Measurements from ENCODE around the gene PLSCR4. TPM values are rescaled to one million over a fixed set of nuclear protein-coding genes. Genes with fewer than 3 reads are reported as not detected.

The PLSCR4 gene
- total and polyA plus RNA-seq, 2 of the 8 experiments (the other 6 are each of a cell fraction or from before 2014, with no cell fraction given), result 1.8 to 2.9 TPM

GRCh38 chr3:146172586-146172985 lies 78.3 kb downstream of the PLSCR4 start (continued):
- TF ChIP-seq E2F6 (IDR thresholded peaks at IDR 0.05), result no peak
- no peak for TF ChIP-seq YY1 (IDR thresholded peaks at IDR 0.05; ENCODE audit: low read depth, low read length)
- TF ChIP-seq SIN3A (conservative IDR thresholded peaks at IDR 0.05 in 1 of 2, IDR thresholded peaks at IDR 0.05 in 1 of 2; ENCODE audit: low read depth in 1 of 2, low read length in 2 of 2), result no peak
- no peak for TF ChIP-seq SRF (IDR thresholded peaks at IDR 0.05; ENCODE audit: low read depth, low read length)
- no peak for TF ChIP-seq RXRA (IDR thresholded peaks at IDR 0.05; ENCODE audit: insufficient read depth, low read depth, low read length)
- TF ChIP-seq SP2 (IDR thresholded peaks at IDR 0.05; ENCODE audit: low read length), result no peak
- TF ChIP-seq CHD1 (IDR thresholded peaks at IDR 0.05; ENCODE audit: low read depth, low read length), result no peak
